DMS153 treated with DMSO at 0.1 percent for 48 hours (cell line): Measurements from ENCODE around the gene MLKL.
"Not testable (repeated sequence)": the region's sequence is repeated elsewhere in the genome, so short reads cannot be mapped to it uniquely, and the experiment has no call there.

Source experiments
- DNase-seq: peaks from one replicate; lab custom pipeline; 2025; ENCODE audit not compliant: unreplicated experiment; lab: John Stamatoyannopoulos, UW

MLKL gene

GRCh38 chr16:74652883-74653282, 47.8 kb downstream of the MLKL start:
- DNase-seq: not testable (repeated sequence)

- DNase-seq: no peak
Observed at GRCh38 chr16:74652249-74652648, 48.4 kb downstream of the MLKL start.

- DNase-seq: no peak
Observed at GRCh38 chr16:74651841-74652240, 48.8 kb downstream of the MLKL start.

- no peak for DNase-seq
Observed at GRCh38 chr16:74650966-74651567, 49.6 kb downstream of the MLKL start.

- no peak for DNase-seq
Observed at GRCh38 chr16:74649839-74650504, 50.7 kb downstream of the MLKL start.

GRCh38 chr16:74641969-74642368, 58.7 kb downstream of the MLKL start:
- DNase-seq: no peak

GRCh38 chr16:74637742-74638453, 62.8 kb downstream of the MLKL start:
- DNase-seq: no peak

- DNase-seq: no peak
Observed at GRCh38 chr16:74635303-74635702, 65.4 kb downstream of the MLKL start.

GRCh38 chr16:74633686-74634085, 67.0 kb downstream of the MLKL start:
- DNase-seq: no peak

- no peak for DNase-seq
Observed at GRCh38 chr16:74627506-74628220, 73.0 kb downstream of the MLKL start.

- no peak for DNase-seq
Observed at GRCh38 chr16:74626741-74627416, 73.8 kb downstream of the MLKL start.

- DNase-seq: no peak
Observed at GRCh38 chr16:74625500-74626350, 74.9 kb downstream of the MLKL start.

- no peak for DNase-seq
Observed at GRCh38 chr16:74623839-74624235, 76.8 kb downstream of the MLKL start.

GRCh38 chr16:74623214-74623838, 77.3 kb downstream of the MLKL start:
- no peak for DNase-seq

GRCh38 chr16:74622005-74622404, 78.7 kb downstream of the MLKL start:
- DNase-seq: no peak
